Amniotic epithelial cell (primary cell): ENCODE results near the gene FASN.

Experiments used
- DNase-seq: peaks from one replicate; pipeline ENCODE4 v3.0.0-alpha.2; 2010; ENCODE audit warnings: low read depth

Gene FASN

DNA sequence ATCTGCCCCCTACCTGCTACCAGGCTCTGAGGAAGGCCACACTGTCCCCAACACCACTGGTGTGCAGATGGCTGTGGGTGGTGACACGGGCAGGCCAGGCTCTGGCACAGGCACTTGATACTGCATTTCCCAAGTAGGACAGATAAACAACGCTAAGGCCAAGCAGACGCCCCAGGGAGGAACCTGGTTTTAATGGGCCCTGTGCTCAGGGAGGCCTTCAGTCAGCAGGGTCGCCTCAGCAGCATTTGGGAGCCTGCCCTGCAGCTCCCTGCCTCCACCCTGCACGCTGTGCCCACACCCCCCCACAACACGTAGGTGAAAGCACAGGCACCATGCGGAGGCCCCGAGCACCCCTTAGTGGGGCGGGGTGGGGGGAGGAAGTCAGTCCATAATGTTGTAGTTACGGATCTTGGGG is 3.3 kb upstream of the FASN start:
- no peak for DNase-seq

- no peak for DNase-seq
These were observed 2.7 kb upstream of the FASN start for GRCh38 chr17:82100502-82101298.

GRCh38 chr17:82098939-82099763 is 1.1 kb upstream of the FASN start:
- no peak for DNase-seq

- no peak for DNase-seq
These were observed 192 bp downstream of the FASN start for GRCh38 chr17:82097919-82098168.

GRCh38 chr17:82097184-82097918 is 685 bp downstream of the FASN start:
- DNase-seq, result peak; percentile 60

GRCh38 chr17:82096709-82097183 is 1.3 kb downstream of the FASN start:
- DNase-seq, result no peak

DNA sequence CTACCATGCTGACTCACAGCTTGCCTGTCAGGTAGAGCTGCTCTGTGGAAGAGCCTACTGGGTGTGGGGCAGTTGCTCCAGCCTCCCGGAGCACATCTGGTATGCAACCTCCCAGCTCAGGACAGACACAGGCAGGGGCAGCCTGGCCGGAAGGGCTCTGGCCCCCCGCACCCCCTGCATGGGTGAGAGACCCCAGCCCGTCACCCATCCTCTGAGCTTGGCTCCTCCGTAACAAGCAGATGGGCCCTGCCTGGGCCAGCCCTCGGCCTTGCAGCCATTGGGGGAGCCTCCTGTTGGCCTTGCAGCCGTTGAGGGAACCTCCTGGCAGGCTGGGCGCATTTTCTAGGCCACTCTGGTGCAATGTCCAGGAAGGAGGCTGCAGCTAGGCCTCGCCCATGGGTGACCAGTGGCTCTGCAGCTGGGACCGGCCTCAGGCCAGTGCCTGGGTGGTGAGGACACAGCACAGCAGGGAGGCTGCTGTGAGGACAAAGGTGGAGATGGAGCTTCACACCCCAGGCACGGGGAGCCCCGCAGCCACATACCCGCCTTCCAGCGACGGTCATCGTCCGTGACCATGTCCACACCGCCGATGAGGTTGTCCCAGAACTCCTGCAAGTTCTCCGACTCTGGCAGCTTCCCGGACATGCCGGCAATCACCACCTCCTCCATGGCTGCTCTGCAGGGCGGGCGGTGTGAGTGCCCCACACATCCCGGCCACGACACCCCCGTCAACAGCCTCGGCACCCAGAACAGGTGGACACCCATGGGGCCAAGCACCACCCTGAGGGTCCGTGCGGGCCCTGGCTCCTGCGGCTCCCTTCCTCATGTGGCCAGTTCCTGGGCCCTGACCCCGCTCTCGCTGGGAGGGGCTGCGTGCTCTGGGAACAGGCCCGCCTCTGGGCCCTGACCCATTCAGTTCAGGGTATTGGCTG is 2.0 kb downstream of the FASN start:
- DNase-seq, result no peak

DNA sequence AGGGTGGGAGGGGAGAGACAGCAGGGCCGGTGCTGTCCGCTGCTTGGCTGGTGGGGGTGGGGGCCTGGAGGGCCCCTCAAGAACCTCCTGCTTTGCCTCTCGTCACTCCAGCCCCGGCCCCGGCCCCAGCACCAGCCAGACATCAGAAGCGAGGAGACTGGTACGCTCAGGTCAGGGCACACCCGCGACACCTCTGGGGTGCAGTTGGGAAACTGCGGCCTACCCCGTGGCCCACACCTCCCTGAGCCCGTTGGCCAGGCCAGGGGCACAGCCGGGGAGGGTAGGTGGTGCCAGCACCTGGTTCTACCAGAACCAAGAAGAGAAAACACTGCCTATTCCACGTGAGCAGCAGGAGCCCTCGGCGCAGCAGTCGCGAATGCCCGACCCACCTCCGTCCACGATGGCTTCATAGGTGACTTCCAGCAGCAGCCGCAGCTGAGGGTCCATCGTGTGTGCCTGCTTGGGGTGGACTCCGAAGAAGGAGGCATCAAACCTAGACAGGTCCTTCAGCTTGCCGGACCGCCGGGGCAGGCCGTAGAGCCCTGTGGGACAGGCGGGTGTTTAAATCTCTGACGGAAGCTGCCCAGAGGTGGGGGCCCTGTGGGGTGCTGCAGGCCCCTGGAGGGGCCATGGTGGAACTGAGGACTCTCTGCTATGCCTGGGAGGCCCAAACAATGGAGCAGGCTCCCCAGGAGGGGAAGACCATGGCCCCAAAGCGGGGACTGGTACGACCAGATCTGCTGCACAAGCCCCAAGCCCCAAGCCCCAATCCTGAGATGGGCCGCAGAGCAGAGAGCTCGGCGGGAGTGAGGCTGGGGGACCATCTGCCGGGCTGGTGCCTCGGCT is 2.9 kb downstream of the FASN start:
- no peak for DNase-seq

GRCh38 chr17:82092995-82093751 is 4.9 kb downstream of the FASN start:
- no peak for DNase-seq

- DNase-seq, result no peak
These were observed 5.4 kb downstream of the FASN start for GRCh38 chr17:82092628-82092994.

GRCh38 chr17:82092094-82092586 is 5.9 kb downstream of the FASN start:
- no peak for DNase-seq

DNA sequence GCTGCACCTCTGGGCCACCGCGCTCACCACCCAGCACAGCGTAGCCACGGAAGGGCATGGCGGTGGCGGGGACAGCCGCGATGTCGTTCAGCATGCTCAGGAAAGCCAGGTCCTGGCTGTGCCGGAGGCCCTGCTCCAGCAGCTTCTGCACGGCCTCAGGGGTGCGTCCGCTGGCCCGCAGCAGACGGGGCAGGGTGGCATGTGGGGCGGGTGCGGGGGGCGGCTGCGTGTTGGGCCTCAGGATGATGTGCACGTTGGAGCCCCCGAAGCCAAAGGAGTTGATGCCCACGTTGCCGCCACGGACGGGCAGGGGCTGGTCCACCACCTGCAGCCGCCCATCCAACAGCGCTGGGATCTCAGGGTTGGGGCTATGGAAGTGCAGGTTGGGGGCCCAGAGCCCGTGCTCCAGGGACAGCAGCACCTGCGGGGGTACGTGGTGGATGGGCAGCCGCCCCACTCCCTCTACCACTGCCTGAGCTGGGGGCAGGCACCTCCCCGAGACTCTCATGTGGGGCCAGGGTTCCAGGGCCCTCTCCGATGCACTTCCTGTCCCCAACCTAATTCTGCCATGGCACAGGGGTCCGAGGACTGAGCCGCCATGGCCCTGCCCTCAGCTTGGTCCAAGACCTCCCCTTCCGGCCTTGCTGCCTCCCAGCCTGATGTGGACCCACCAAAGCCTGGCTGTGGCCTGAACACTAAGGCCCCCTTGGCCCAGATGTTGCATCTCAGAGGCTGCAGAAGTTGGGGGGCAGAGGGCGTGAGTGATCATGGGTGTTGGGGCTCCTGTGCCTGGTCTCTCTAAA is 6.6 kb downstream of the FASN start:
- no peak for DNase-seq

- no peak for DNase-seq
These were observed 7.3 kb downstream of the FASN start for GRCh38 chr17:82090549-82091263.

GRCh38 chr17:82089723-82090548 is 8.1 kb downstream of the FASN start:
- DNase-seq, result no peak

DNA sequence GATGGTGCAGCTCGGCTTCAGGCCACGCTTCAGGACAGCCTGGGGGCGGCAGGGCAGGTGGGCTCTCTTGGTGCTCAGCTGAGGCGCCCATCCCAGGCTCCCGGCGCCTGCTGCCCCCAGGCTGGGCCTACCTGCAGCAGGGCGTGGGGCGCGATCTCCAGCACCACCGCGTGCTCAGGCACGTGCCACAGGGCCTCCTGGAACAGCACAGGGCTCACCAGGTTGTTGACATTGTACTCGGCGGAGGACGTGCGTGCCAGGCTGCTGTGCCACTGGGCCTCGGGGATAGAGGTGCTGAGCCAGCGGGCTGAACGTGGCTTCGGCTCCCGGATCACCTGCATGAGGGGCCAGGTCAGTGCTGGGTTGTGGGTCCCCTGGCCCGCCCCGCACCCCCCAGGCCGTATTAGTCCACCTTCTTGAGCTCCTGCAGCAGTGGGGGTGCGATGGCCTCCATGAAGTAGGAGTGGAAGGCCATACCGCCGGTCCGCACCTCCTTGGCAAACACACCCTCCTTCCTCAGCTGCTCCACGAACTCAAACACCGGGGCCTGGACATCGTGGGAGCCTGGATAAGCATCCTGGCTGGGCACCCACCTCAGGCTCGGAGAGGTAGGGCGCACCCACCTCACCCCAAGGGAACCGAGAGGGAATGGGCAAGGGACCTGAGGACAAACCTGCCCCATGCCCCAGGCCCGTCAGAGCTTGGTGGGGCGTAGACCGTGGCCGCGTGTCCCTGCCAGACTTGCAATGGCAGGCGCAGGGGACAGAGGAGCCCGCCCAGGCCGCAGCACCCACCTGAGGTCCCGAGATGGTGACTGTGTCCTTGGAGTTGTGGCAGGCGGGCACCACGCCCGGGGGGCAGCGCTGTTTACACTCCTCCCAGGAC is 9.0 kb downstream of the FASN start:
- DNase-seq, result no peak
